ENCODE measurements around the gene KCNMB2.
"Not testable (repeated sequence)": the region's sequence is repeated elsewhere in the genome, so short reads cannot be mapped to it uniquely, and the experiment has no call there.

The KCNMB2 gene

GRCh38 chr3:178536211-178537079 lies at the start of gene KCNMB2:
Gene KCNMB2, plus strand, starts transcription at chr3:178536436.
- no peak for DNase-seq (ENCODE audit: low spot score)

- DNase-seq (ENCODE audit: low spot score) = no peak
Observed at GRCh38 chr3:178486903-178487302, 49.3 kb upstream of the KCNMB2 start.

DNA sequence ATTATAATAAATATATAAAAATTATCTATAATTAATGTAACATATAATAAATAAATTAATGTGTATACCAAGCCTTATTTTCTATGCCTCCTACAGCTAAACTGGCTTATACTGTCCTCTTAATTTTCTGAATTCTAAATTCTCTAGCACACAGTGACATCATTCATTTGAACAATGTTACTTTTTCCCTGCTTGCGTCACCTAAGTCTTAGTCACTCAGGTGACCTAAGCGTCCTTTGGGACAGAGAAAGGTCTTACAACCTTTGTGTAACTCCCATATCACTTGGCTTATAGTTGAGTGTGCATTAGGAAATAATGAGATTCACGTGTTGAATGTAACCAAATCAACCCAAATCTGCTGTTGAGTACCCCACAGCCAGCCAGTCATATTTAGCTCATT lies 48.5 kb upstream of the KCNMB2 start:
- DNase-seq (ENCODE audit: low spot score) = peak; percentile 4

- DNase-seq (ENCODE audit: low spot score) = no peak
Observed at GRCh38 chr3:178491751-178492150, 44.5 kb upstream of the KCNMB2 start.

DNA sequence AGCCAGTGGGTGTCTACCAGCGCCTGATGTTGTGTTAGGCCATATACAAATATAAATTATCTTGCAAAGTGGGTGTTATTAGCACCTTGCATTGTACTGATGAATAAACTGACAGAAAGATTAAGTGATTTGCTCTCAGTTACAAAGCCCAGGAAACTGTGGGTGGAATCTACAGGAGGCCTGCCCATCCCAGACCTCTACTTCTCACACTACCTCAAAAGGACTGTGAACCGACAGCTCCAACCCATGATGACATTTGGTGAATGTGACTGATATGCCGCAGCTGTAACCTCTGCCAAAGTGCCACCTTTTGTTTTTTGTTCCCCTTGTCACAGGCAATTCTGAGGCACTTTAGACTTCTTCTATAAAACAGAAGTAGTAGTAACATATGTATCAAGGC lies 43.7 kb upstream of the KCNMB2 start:
- DNase-seq (ENCODE audit: low spot score) = no peak

DNA sequence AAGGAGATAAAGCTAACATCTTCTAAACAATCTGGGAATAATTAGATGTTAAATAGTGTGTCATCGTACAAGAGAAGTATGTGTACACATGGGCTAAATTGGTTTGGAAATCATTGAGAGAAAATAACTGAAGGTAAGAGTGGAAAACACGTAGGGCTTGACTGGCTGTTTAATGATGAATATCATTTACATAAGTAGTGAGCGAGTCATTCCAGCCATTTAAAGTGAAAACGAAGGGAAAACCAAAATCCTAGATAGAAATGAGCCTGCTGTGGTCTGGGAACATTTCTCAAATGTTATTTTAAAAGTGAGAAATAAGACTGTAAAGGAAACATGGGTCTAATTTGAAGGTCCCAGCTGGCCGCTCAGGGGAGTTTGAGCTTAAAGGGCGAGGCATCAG lies 41.9 kb upstream of the KCNMB2 start:
- no peak for DNase-seq (ENCODE audit: low spot score)

- no peak for DNase-seq (ENCODE audit: low spot score)
Observed at GRCh38 chr3:178496911-178497310, 39.3 kb upstream of the KCNMB2 start.

- no peak for DNase-seq (ENCODE audit: low spot score)
Observed at GRCh38 chr3:178498871-178499270, 37.4 kb upstream of the KCNMB2 start.

GRCh38 chr3:178500631-178501030 lies 35.6 kb upstream of the KCNMB2 start:
- DNase-seq (ENCODE audit: low spot score) = no peak

DNA sequence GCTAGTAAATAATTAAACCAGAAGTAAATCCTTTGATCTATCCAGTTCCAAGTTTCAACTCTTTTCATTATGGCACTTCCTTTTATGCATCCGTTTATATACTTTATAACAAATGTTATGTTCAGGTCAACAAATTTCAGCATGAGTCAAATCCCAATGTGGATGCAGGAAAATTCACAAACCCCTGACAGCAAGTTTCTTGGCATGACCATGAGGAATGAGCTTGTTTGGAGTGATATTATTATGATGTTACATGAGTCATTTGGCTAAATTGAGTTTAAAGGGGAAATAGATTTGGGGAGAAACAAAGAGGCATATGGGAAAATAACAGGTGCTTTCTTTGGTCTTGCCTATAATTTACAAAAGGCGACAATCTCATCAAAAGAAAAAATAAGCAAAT lies 32.1 kb upstream of the KCNMB2 start:
- DNase-seq (ENCODE audit: low spot score) = no peak

GRCh38 chr3:178505832-178506231 lies 30.4 kb upstream of the KCNMB2 start:
- no peak for DNase-seq (ENCODE audit: low spot score)

DNA sequence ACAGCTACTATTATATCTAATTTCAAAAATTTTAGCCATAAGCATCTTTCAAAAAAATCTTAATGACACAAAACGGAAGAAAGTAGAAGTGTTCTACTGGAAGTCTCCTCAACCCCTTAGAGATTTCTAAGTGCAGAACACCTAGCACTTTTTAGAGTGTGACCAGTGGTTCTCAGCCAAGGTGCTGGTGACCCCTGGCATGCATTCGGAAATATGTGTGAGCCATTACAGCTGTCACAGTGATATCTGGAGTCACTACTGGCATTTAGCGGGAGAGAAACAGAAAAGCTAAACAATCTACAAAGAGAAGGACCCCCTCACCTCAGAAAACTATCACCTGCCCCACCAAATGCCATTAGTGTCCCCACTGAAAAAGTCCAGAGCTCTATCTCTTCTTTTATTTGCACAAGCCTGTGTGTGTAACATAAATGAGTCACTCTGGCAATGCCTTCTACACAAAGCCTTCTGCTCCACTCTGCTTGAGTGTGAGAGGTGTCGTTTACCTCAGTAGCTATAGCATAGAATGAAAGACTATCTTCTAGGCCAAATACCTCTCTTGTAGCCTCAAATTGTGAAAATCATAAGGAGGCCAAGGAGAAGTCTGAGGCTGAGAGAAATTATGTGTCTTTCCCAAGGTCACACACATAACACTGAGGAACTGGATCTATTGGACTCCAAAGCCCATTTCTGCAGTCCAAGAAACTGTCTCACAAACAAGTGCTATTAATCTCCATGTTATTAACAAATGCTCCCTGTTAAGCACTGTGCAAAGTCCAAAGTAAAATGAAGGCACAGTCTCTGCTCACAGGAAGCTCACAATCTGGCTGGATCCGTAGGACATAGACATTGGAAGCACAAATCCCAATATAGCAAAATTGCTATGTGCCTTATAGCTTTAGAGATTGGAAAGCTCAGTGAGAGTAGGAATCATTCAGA lies 28.5 kb upstream of the KCNMB2 start:
- DNase-seq (ENCODE audit: low spot score) = no peak

- DNase-seq (ENCODE audit: low spot score) = no peak
Observed at GRCh38 chr3:178508443-178508825, 27.8 kb upstream of the KCNMB2 start.

DNA sequence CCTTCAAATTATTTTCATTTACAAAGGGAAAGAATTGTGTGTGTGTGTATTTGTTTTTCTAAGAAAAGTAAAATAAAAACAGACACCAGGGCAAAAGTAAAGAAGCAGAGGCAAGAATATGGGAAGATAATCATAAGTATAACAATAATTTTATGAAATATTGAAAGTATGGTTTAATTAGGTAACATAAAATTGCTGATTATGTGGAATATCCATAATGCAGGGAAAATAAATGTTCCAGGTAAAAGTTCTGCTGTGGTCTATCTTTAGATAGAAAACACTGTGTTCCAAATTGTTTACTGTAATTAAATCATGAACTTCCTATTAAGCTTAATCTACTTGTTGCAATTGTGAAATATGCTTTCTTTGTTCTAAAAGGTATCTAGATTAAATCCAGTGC lies 25.7 kb upstream of the KCNMB2 start:
- DNase-seq (ENCODE audit: low spot score) = no peak

- DNase-seq (ENCODE audit: low spot score) = no peak
Observed at GRCh38 chr3:178512647-178513046, 23.6 kb upstream of the KCNMB2 start.

- no peak for DNase-seq (ENCODE audit: low spot score)
Observed at GRCh38 chr3:178513546-178514380, 22.5 kb upstream of the KCNMB2 start.

- DNase-seq (ENCODE audit: low spot score) = no peak
Observed at GRCh38 chr3:178514401-178514800, 21.8 kb upstream of the KCNMB2 start.

DNA sequence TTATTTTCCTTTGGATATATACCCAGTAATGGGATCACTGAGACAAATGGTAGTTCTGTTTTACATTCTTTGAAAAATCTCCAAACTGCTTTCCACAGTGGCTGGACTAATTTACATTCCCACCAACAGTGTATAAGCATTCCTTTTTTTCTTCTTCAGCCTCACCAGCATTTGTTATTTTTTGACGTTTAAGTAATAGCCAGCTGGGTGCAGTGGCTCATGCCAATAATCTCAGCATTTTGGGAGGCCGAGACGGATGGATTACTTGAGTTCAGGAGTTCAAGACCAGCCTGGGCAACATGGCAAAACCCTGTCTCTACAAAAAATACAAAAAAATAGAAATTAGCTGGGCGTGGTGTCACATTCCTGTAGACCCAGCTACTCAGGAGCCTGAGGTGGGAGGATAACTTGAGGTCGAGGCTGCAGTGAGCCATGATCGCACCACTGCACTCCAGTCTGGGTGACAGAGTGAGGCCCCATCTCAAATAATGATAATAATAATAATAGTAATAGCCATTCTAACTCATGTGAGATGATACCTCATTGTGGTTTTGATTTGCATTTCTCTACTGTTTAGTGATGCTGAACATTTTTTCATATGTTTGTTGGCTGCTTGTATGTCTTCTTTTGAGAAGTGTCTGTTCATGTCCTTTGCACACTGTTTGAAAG lies 21.0 kb upstream of the KCNMB2 start:
- not testable (repeated sequence) for DNase-seq (ENCODE audit: low spot score)

DNA sequence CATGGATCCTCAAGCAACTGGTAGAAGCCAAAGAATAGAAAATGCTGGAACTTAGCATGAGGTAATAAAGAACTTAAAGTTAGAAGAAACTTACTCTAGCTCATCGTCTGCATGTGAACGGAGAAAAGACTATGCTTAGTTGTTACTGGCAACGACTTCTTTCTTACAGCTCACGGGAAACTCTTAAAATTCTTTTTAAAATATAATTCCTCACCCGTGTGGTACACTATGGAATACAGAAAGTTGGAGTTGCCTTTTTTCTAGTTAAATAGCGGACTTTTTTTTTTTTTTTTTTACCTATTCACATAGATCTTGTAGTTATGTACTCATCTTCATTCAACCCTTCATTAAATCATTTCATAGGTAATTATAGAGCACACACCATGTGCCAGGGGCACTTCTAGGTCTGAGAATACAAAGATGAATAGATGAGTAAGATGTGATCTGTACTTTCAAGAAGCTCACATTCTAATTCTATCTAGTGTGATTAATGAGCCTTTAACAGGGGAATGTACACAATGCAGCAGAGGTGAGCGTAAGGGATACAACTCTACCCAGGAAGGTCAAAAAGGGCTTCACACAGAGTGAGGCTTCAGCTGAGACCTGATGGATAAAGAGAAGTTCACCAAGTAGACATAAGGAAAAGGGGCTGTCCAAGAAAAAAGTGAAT lies 18.4 kb upstream of the KCNMB2 start:
- no peak for DNase-seq (ENCODE audit: low spot score)

DNA sequence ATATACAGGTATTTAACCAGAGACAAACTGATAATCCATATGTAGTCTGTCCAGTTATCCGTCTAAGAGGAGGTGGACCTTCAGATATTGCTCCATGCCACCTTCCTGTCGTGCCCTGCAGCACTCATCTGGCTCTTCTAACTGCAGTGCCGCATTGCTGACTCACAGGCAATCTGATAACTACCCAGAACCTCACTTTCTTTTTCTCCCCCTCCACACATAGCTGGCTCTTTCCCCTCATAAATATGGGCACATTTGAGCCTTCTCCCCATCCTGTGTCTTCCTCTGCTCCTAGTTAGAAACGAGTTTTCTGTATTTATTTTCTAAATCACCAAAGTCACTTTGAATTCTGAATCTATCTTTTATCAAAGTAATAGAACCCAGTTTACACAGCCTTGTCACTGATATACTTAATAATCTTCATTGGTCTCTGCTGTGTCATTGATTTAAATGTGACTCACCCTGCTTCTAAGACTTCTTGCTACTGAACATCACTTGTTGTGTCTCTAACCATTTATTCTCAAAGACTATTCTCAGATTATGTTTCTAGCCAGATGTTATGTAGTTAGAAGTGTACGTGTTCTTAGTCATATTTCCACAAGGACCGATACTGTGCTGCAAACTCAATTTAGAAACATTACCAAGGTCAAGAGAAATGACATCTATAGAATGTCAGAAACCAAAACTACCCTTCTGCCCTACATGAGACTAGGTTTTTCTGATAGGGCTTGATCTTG lies 17.4 kb upstream of the KCNMB2 start:
- no peak for DNase-seq (ENCODE audit: low spot score)
